HG03520 (cell line): ENCODE data around the gene BCL2L11.
A peak's percentile ranks its signal among the peaks of the same experiment; 100 is the strongest.

Experiments
- ATAC-seq: cut with Tn5 transposase; IDR thresholded peaks from one replicate; pipeline ENCODE4 v1.9.1; 2021; ENCODE audit warnings: mild to moderate bottlenecking, moderate library complexity; ENCODE audit not compliant: unreplicated experiment

The BCL2L11 gene

DNA sequence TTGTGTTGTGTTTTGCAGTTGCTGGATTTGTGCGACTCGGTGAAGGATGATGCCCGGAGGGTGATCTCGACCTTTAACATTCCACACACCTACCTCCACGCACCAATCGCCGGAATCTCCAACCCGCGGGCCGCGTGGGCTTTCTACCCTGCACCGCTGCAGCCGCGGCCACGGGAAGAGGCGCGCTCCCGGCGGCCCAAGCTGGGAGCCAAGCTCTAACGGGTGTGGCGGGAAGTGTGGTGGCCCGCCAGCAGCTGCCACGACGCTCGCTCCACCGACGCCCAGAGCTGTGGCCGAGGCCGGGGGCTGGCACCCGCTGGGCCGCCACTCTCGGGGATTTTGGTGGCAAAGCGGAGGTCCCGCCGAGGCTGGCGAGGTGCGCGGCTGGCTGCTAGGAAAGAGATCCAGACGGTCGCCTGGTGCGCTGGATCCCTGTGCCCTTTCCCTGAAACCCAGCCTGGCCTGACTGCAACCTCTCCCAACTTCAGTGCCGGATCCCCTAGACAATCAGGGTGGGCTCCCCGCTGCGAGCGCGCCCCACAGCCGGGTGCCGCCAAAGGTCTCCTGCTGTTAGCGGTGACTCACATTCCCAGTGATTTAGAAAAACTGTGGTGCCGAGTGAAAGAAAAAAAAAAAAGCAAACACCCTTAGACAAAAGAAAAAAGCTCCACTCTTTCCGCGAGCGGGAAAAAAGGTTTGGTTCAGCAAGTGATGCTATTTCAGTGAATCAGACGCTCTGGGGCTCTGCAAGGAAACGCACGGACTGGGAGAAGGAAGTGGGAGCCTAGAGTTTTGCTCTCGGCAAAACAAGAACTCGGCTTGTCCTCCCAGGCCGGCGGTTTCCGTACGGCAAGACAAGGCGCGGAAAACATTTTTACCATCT is 2.9 kb upstream of the BCL2L11 start:
- ATAC-seq, result no peak

DNA sequence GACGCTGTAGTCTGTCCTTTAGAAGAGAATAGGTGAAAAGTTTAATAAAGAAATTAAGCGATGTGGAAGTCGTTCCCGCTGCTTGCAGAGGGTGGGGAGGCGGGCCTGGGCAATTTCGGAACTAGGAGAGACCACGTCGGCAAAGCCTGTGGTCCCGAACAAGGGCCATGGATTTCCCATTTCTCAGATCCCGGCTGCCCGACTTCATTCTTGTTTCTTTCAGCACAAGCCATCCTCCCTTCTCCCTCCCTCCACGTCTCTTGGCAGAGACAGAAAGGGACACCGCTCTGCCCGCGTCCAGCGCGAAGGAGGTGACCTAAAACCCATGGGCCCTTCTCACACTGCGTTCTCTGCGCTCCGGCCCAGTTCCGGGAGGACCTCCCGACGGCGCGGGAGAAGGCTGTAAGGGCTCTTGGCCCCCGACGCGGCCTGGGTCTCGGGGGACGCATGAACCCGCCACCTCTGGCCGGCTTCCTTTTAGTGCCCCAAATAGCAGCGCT is 2.2 kb upstream of the BCL2L11 start:
- no peak for ATAC-seq

DNA sequence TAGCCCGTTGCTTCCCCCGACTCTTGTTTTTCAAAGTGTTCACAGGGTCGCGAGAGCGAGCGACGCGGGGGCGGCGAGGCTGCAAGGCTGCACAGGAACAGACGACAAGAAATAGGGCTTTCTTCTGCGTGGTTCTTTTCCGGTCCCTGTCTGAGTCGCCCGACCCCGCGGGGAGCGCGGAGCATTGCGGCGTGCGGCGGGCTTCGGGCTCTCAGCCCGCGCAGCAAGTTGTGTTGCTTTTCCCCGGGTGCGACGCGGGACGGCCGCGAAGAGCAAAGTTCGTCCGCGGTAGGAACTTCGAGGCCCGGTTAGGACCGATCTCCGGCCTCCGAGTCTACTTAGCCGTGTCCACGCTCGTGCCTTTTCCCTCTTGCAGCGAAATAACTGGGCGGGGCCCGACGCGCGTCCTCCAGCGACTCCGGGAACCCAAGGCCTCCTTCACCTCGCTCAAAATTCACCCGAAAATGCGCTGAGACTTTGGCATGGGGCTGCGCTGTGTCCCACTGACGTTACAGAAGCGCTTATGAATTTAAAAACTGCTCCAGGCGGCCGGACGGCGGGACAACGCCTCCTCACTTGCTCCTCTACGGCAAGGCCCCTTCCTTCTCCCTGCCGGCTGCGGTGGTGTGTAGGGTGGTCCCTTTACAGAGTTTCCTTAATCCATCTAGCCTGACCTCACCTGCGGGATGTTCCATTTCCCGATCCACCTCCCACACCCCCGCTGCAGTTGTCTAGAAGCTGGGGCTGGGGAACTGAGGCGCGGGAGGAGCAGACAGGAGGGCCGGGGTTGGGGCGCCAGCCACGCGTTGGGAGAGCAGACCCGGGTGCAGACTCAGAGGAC is 1.5 kb upstream of the BCL2L11 start:
- ATAC-seq, result no peak

DNA sequence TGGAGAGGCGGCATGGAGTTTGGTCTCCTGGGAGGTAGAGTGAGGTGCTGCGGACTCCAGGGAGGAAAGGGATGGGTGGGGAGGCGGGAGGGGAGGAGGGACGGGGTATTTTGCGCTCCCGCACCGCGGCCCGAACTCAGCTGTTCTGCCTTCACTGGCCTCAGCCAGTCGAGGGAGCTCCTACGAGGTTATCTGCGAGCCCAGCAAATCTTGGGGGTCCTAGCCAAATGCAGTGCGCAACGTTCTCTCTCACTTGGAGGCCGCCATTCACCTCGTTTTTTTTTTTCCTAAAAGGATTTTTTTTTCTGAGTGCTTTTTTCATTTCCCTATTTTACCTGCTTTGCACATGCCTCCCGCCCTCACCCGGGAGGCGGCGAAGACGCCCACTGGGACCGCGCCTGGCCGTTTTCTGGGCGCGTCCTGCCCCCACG is 877 bp upstream of the BCL2L11 start:
- ATAC-seq, result no peak

DNA sequence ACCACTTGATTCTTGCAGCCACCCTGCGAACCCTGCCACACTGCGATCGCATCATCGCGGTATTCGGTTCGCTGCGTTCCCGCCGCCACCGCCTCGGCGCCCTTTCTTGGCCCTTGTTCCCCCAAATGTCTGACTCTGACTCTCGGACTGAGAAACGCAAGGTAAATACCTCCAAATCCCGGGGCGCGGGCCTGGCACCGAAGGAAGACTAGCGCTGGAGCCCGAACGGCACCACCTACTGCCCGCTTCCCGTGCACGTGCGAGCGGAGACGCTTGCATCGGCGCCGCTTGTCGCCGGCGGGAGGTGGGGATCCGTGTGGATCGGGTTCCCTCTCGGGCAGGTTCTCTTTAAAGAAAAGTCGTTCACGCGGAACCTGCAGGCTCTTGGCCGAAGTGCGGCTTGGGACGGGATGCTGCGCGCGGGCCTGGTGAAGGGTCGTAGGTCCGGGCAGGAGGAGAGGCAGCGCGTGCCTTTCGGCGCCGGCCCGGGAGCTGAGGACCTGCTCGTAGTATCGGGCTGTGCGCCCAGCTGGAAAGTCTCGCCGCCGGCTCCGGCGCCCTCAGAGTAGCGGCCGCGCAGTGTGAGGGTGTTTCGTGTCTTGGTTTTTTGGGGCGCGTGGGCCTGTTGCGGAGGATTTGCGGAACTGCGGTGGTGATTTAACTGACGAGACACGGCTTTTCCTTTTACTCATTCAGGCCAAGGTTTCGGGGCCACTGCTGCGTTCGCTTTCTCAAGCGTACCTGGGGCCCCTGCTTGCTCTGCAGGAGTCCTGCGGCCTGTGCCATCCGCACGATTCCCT is 514 bp downstream of the BCL2L11 start:
- ATAC-seq, result no peak

DNA sequence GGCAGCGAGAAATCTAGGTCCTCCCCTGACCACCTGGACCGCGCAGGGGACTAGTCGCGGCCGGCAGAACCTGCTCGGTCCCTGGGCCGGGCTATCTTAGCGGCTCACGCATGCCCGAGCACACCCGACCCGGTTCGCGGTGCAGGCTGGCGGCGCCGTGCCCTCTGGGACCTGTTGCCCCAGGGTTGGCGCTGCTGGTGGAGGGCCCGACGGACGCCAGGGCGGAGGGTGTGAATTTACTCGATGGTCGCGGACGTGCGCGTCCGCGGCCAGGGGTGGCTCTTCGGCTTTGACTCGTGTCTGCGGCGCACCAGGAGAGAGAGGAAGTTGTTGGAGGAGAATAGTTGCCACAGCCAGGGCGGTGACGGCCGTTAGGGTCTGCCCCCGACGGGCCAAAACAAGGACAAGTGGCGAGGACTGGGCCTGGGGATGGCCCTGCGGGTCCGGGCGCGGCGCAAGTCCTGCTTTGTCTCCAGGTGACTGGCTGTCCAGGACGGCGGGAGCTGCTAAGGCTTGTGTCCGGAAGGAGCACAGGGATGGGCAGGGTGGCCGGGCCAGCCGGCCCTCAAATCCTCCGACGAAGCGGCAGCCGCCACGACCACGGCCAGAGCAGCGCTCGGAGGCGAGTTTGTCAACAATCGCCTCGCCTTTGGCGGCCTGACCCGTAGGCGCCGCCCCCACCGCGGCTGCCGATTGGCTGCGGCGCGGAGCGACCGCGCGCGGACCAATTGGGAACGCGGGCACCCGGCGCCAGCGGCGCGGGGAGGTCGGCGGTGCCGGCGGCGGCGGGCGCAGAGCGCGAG is 1.3 kb downstream of the BCL2L11 start:
- ATAC-seq, result peak; percentile 26

DNA sequence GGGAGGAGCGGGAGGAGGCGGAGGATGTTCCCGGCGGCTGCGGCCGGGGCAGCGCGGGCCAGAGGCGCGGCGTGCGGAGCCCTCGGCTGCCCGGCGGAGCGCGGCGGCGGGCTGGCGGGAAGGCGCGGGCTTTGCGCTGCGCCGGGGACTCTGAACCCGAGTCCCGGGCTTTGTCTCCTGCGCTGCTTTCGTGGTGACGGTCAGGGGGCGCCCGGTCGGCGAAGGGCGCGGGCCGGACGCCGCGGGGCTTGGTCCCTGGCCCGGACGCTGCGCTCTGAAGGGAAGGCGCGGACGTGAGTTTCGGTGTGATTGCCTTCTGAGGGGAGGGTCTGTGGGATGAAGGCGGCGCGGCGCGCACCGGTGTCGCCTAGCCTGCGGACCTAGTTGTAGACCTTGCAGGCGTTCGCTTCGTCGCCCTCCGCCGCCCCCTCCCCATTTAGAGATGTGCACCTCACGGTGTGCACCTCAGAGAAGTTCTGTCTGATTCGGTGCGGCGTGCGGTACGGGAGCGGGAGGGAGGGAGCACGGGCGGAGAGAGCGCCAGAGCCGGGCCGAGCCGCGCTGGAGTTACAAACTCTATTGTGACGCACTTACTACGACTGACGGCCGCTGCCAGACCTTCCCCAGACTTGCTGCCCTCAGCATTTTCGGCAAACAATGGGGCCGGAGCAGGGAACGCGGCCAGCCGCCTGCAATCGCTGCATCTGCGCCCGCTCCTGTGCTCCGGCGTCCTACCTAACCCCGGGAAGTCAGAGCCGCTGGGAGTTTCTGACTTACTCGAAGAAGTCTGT is 2.1 kb downstream of the BCL2L11 start:
- no peak for ATAC-seq

DNA sequence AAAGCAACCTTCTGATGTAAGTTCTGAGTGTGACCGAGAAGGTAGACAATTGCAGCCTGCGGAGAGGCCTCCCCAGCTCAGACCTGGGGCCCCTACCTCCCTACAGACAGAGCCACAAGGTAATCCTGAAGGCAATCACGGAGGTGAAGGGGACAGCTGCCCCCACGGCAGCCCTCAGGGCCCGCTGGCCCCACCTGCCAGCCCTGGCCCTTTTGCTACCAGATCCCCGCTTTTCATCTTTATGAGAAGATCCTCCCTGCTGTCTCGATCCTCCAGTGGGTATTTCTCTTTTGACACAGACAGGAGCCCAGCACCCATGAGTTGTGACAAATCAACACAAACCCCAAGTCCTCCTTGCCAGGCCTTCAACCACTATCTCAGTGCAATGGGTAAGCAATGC is 3.0 kb downstream of the BCL2L11 start:
- no peak for ATAC-seq

DNA sequence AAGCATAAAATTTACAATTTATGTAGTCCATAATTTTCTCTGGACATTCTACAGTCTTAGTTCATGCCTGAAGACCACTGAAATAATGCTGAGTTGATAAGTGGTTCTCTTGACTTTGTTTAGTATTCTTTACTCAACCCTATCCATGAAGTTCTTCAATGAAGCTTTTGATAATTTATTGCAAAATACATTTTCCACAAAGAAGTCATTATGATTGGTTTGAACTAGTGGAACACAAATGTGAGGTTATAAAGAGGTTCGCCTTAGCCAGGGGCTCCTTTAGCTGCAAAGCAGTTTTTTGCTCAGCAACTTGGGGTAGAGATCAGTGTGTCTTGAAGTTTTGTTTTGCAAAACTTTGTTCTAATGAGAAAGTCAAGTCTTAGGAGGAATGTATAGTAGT is 5.9 kb downstream of the BCL2L11 start:
- ATAC-seq, result no peak

DNA sequence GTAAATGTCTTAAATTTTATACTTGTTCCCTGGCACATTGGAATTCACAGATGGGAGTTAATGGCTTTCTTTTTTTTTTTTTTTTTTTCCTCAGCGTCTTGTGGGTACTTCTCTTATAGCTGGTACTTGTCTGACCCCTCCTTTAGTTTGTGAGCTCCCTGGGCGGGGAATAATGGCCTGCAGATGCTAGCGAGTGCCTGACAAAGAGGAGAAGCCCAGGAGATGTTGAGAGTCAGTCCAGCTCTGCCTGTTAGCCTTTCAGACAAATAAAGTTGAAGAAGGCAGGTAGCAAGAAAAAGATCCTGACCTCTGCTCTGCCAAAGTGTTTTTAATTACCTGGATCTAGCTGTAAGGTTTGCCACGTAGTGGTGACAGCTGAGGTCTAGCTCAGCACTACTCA is 6.6 kb downstream of the BCL2L11 start:
- no peak for ATAC-seq

DNA sequence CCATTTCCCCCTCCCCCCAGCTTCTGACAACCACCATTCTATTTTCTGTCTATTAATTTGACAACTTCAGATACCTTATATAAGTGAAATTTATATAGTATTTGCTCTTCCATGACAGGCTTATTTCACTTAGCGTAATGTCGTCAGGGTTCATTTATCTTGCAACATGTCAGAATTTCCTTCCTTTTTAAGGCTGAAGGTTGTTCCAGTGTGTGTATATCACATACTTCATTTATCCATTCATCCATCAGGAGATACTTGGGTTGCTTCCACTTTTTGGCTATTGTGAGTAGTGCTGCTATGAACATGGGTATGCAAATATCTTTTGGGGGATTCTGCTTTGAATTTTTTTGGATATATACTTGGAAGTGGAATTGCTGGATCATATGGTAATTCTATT is 7.4 kb downstream of the BCL2L11 start:
- no peak for ATAC-seq

DNA sequence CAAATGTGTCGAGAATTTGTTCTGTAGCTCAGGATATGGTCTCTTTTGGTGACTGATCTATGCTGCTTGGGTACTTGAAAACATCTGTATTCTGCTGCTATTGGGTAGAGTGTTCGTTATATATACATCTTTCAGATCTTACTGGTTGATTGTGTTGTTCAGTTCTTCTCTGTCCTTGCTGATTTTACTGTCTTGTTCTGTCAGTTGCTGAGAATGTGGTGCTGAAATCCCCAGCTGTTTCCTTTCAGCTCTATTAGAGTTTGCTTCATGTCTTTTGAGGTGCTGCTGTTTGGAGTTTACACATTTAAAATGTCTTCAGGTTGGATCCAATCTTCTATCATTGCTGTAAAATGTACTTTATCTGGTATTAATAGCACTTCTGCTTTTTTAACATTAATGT is 12.9 kb downstream of the BCL2L11 start:
- ATAC-seq, result no peak

DNA sequence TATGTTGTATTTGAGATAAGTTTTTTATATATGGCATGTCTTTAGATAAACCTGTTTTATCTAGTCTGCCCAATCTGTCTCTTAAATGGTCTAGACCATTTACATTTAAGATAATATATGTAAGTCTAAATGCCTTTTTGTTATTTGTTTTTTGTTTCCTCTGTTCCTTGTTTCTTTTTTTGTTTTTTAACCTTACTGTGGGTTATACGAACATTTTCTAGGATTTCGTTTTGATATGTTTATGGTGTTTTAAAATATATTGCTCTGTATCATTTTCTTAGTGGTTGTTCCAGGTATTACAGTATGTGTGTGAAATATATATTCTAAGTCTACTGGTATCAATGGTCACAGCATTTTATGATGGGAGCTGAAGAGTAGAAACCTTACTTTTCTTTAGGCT is 13.3 kb downstream of the BCL2L11 start:
- no peak for ATAC-seq

DNA sequence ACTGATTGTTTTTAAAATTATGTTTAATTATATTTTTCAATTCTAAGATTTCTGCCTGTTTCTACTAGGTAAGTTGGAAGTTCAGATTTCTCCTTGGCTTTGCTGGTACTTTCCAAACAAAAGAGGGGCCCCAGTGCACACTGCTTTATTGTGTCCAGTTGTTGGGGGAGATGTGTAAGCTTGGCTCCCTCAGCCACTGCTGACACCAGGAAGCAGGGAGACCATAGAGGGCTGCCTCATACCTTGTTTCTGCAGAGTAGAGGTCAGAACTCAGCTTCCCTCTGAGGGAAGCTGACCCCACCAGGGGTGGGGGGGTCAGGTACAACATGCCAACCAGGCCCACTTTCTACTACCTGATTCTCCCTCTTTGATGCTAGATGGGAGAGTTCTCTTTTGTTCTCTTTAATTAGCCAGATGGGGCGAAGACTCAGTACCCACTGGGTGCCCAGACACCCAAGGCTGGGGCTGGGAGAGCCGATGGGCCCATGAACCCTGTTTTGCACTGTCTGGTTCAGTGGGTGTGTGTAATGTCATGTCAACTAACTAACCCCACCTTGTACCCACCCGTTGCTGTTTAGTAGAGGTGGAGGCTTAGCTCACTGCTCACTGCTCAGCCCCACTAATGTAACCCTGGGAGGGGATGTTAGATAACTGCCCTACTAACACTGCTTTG is 14.7 kb downstream of the BCL2L11 start:
- no peak for ATAC-seq

DNA sequence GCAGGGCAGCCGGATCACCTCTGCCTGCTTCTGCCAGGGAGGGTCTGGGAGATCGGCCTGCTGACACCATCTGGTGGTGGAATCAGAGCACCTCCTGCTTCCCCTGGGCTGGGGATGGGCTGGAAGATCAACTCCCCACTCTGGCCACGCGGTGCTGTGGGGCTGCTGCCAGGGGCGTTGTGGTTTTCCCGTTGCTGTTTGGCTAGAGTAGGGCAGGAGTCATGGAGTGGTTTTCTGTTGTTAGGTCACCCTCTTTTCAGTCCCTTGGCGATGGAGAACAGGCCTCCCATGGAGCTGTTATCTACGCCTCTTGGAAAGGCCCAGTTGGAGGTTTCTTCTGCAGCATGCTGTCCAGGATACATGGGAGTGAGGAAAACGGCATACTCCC is 15.2 kb downstream of the BCL2L11 start:
- no peak for ATAC-seq

DNA sequence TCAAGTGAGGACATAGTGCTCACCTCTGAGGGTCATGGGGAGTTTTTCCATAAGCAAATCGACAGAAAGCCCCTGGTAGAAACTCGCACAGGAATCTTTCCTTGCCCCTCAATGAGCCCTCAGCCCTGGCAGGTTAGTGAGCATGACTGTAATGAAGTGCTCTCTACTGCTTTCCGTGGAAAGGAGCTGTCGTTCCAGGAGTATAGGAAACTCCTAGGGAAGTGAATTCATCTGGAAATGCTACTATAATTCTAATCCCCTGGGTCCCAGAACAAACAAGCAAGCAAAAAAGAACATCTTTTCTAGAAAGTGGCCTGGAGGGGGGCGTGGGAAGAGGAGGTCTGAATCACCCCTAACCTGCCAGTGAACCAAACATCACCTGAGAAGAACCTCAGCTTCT is 18.1 kb downstream of the BCL2L11 start:
- ATAC-seq, result no peak

DNA sequence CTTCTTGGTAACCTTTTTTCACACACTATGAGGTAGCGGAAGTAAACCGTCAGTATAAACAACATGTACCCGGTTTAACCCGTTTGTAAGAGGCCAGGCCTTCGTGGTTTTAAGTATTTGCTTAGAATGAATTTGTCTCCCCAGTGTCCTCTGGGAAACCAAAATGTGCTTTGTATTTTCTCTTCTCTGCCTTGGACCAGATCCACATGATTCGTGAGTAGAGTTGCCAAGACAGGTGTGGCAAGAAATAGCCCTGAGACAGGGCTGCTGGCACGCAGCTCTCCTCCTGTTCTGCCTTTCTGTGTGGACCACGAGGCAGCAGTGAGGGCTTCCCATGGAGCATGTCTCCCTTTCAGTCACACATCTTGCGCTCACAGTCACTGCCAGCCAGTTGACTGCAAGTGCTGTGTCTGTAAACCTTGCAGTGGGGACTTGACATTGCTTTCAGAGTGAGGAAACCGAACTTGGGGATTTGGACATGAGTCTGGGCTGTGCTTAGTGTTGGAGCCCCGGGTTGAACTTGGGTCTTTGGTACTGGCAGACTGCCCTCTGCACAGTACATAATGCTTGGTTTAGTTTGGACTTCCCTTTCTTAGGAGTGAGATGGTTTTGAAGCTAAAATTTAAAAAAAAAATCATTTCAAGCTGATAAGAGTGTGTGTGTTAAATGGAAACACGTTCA is 19.1 kb downstream of the BCL2L11 start:
- ATAC-seq, result no peak

DNA sequence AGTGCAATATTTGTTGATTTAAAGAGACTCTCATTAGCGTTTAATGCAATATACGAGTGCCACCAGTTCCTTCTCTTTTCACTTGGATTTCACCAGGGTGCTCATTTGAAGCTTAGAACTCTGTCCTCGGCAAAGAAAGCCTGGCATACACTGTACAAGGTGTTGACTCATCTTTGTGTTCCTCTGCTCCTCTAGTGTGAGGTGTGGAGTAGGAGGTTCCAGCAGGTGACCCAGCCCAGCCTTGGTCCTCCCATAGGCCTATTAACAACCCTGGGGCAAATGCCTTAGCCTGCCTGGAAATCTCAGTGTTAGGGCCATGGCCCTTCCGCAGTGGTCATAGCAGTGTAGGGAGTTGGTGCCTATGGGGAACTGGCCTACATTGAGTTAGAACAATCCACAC is 20.1 kb downstream of the BCL2L11 start:
- no peak for ATAC-seq
